ENCODE measurements around the gene ACAD10. TPM values are rescaled to one million over a fixed set of nuclear protein-coding genes. Genes with fewer than 3 reads are reported as not detected.
A peak's percentile ranks its signal among the peaks of the same experiment; 100 is the strongest.

The ACAD10 gene
- total and polyA plus RNA-seq, 2 donors, result 16.4 to 27.5 TPM

DNA sequence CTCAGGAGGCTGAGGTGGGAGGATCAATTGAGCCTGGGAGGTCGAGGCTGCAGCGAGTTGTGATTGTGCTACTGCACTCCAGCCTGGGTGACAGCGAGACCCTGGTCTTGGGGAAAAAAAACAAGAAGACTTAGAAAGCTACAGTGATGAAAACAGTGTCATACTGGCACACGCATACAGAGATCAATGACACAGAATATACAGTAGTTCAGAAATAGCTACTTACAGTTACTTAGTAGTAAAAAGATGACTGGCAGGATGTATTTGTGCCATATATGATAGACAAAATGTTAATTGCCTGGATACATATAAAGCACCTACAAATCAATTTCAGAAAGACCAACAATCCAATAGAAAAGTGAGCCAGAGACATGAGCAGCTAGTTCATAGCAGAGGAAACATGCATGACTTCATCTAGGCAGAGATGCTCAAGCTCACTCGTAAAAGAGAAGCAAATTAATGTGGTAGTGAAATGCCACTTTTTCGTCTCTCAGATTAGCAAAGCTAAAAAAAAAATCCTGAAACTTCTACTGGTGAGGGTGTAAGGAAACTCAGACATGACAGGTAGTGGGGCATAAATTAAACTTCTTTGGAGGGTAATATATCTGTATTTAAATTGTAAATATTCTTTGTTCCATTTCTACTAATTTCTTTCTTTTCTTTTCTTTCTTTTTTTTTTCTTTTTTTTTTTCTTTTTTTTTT is 78.4 kb downstream of the ACAD10 start:
- H3K27ac ChIP-seq (ENCODE audit: low read depth), result no peak overlapping the region
- 61% methylated on average over 6 of the region's 6 CpGs for WGBS
- DNase-seq (ENCODE audit: extremely low spot score), result no peak

DNA sequence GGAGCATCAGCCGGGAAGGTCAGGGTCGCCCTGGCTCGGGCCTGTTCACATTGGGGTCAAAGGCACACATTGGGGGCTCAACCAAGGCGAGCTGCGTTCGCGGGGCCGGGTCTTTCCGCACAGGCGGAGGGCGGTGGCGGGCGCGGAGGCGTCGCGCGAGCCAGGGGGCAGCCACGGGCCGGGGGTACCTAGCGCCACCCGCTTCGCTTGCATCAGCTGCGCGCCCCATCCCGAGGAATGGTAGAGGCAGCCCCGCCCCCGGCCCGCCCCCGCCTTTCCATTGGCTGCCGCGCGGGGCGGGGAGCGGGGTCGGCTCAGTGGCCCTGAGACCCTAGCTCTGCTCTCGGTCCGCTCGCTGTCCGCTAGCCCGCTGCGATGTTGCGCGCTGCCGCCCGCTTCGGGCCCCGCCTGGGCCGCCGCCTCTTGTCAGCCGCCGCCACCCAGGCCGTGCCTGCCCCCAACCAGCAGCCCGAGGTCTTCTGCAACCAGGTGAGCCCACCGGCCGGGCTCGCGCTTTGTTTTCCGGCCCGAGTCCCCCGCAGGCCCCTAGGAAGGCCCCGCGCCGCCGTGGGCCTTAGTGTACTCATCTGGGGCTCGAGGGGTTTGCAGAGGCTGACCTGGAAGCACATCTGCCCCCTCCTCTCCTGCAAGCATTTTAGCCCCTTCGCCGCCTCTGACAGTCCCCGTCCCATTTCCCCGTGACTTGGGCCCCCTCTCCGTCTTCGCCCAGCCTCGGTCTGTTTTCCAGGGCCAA is 80.9 kb downstream of the ACAD10 start, which contains the start of gene ALDH2:
Gene ALDH2 (plus strand): TSS at position 326 of the 754 bp plus-strand sequence. CDS start 50 bp downstream, at position 376.
- H3K4me3 ChIP-seq (ENCODE audit: low read depth, low read length), result peak within 1 kb of the TSS; percentile 81
- no peaks in the 10 kb centered on the region for H3K36me3 ChIP-seq (ENCODE audit: insufficient read depth)
- under 1% methylated on average over 73 of the region's 73 CpGs for WGBS
- peak within 1 kb of the TSS; percentile 77 for H3K27ac ChIP-seq (ENCODE audit: low read depth)
- H3K4me1 ChIP-seq (ENCODE audit: insufficient read depth), result peaks cover 3% of the 10 kb centered on the region
- DNase-seq (ENCODE audit: extremely low spot score), result no peak

More for the DNA sequence above, 78.4 kb downstream of the ACAD10 start:
- Histone ChIP-seq H3K36me3 (ENCODE audit: insufficient read depth) (no peaks in the 10 kb centered on the region), H3K4me1 (ENCODE audit: insufficient read depth) (peaks cover 2% of the 10 kb centered on the region), H3K4me3 (ENCODE audit: low read depth, low read length) (no peak overlapping the region)

DNA sequence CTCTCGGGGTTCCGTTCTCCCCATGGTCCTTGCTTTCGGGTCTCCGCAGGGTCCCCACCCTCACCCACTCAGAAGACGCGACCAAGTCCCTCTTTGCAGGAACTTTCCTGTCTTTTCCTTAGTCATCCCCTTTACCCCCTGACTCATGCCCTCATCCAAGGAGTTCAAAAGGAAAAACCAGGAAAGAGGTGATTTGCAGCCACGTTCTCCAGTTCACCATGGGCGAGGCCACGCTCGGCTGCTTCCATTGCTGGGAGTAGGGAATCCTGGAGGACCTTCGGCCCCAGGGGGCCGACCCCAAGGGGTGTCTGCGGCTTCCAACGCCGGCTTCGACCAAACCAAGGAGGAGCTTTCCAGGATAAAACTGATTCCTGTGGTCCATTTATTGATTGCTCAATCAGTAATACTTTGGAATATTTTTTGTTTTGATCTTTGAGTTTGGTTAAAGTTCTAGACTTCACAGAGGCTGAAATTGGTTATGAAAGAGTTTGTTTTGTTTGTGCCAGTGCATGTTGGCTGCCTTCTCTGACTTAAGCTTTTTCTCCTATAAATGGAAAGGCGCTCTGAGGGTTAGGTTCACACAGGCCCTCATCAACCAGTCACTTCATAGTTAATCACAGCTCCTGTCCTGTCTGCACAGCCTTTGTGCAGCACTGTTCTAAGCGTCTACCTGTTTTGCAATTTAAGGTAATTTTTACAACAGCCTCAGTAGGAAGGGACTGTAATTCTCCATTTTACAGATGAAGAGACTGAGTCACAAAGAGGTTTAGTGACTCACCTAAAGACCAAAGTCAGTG is 81.7 kb downstream of the ACAD10 start:
- DNase-seq (ENCODE audit: extremely low spot score), result no peak
- H3K4me3 ChIP-seq (ENCODE audit: low read depth, low read length), result peak overlapping the region; percentile 81
- 13% methylated on average over 18 of the region's 18 CpGs for WGBS
- no peaks in the 10 kb centered on the region for H3K36me3 ChIP-seq (ENCODE audit: insufficient read depth)
- peaks cover 3% of the 10 kb centered on the region for H3K4me1 ChIP-seq (ENCODE audit: insufficient read depth)
- H3K27ac ChIP-seq (ENCODE audit: low read depth), result peak overlapping the region; percentile 77

DNA sequence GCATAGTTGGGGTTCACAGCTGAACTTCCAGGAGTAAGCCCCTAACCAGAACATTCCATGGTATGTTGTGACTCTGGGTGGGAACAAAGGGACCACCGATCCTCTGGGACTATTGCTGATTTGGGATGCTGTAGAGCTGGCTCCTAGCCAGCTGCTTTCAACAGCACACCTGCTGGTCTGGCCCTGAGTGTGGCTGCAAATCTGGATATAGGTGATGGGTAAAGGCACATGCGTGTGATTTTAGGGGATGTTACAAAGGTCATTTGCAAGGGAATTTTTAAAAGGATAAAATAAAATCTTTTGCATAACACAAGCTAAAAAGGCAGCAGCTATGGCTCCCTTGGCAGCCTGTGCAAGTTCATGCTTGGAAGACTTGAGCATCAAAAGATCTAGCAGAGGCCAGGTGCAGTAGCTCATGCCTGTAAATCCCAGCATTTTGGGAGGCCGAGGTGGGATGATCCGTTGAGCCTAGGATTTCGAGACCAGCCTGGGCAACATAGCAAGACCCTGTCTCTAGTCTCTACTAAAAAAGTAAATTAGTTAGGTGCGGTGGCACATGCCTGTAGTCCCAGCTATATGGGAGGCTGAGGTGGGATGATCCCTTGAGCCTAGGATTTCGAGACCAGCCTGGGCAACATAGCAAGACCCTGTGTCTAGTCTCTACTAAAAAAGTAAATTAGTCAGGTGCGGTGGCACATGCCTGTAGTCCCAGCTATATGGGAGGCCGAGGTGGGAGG is 82.5 kb downstream of the ACAD10 start:
- Histone ChIP-seq H3K4me1 (ENCODE audit: insufficient read depth) (peaks cover 3% of the 10 kb centered on the region), H3K4me3 (ENCODE audit: low read depth, low read length) (peak overlapping the region; percentile 81), H3K36me3 (ENCODE audit: insufficient read depth) (no peaks in the 10 kb centered on the region), H3K27ac (ENCODE audit: low read depth) (no peak overlapping the region)
- DNase-seq (ENCODE audit: extremely low spot score), result no peak
- WGBS, result 65% methylated on average over 9 of the region's 9 CpGs

DNA sequence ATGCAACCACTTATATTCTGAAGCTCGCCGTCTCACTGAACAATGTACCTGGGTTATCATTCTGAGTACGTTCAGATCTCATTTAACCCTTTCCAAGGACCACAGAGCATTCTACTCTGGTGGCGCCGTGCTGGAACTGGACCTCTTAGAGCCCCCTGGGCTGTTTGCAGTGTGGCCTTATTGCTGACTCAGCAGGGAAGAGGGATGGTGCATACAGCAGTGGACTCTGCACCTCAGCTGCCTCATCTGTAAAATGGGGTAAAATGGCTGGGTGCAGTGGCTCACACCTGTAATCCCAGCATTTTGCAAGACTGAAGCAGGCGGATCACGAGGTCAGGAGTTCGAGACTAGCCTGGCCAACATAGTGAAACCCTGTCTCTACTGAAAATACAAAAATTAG is 83.7 kb downstream of the ACAD10 start:
- Histone ChIP-seq H3K4me3 (ENCODE audit: low read depth, low read length) (no peak overlapping the region), H3K4me1 (ENCODE audit: insufficient read depth) (peaks cover 3% of the 10 kb centered on the region), H3K36me3 (ENCODE audit: insufficient read depth) (no peaks in the 10 kb centered on the region), H3K27ac (ENCODE audit: low read depth) (no peak overlapping the region)
- 81% methylated on average over 8 of the region's 8 CpGs for WGBS
- DNase-seq (ENCODE audit: extremely low spot score), result no peak

DNA sequence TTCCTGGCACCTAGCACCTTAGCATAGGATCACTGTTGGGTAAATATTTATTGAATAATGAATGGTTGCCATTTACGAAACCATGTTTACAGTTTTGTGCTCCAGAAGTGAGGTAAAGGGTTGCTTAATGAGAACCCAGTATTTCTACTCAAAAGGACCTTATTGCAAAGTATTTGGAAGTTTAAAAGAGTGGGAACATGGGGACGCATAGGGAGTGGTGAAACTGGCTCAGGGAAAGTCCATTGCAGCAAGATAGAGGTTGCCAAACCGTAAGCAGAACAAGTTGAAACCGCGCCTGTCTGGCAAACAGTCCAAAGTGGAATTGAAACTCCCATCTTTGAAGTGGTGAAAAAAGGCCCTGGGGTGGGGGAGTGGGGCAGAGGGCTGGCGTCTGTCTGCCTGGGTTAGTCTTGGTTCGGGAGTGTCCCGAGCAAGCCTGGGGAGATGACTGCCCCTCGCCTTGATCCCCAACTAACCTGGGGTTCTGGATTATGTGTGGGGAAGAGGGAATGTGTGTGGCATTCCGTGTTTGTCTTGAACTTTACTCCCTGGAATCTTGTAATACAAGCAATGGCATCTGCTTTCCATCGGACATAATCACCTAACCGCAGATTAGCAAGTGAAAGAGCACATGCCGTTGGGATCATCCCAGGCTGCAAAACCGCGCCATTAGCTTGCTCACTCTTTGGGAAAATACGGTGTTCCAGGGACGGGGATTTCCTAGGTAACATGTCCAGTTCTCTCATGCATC is 88.1 kb downstream of the ACAD10 start:
- WGBS, result 18% methylated on average over 17 of the region's 17 CpGs
- DNase-seq (ENCODE audit: extremely low spot score), result peak; percentile 59
- peak overlapping the region; percentile 90 for H3K27ac ChIP-seq (ENCODE audit: low read depth)
- H3K4me1 ChIP-seq (ENCODE audit: insufficient read depth), result peaks cover 4% of the 10 kb centered on the region
- no peak overlapping the region for H3K4me3 ChIP-seq (ENCODE audit: low read depth, low read length)
- no peaks in the 10 kb centered on the region for H3K36me3 ChIP-seq (ENCODE audit: insufficient read depth)

DNA sequence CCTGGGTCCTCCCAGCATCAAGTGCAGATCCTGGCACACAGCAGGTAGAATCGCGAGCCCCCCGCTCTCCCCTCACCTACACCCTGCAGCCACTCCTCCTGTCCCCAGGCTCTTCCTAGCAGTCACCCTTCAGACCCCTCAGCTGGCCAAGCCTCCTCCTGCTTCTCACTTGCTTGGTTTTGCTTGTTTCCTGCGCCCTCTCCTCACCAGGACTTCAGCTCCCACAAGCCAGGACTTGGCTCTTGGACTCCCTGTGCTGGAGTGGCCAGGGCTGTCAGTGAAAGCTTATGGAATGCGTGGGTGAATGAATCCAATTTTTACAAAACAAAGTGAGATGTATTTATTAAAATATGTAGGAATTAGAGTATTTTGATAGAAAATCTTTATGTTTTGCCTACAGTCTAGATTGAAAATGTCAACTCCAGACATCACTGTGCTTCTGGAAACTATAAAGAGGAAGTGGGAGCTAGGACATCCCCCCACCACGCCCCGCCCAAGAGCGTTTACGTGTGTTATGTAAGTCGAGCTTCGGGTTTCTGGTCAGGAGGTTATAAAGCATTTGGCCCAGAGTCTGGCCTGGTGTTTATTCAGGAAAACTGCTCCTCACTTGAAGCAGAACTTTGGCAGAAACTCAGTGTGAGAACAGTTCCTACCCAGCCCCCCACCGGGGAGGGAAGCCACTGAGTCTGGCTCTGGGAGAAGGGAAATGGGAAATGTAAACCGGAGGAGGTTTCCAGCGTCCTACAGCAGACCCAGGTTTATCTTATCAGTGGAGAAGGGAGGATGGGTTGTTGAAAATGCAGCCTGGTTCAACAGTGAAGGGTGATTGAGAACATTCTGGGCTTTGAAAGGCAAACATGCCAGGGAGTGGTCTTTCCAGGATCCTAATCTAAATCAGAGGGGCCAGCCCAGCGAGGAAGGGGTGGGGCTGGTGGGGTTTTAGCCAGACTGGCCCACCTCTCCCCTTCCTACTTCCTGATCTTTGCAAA is 89.6 kb downstream of the ACAD10 start:
- no peak overlapping the region for H3K4me3 ChIP-seq (ENCODE audit: low read depth, low read length)
- no peaks in the 10 kb centered on the region for H3K36me3 ChIP-seq (ENCODE audit: insufficient read depth)
- peaks cover 1% of the 10 kb centered on the region for H3K4me1 ChIP-seq (ENCODE audit: insufficient read depth)
- DNase-seq (ENCODE audit: extremely low spot score), result peak; percentile 82
- 14% methylated on average over 15 of the region's 15 CpGs for WGBS
- peak overlapping the region; percentile 90 for H3K27ac ChIP-seq (ENCODE audit: low read depth)

DNA sequence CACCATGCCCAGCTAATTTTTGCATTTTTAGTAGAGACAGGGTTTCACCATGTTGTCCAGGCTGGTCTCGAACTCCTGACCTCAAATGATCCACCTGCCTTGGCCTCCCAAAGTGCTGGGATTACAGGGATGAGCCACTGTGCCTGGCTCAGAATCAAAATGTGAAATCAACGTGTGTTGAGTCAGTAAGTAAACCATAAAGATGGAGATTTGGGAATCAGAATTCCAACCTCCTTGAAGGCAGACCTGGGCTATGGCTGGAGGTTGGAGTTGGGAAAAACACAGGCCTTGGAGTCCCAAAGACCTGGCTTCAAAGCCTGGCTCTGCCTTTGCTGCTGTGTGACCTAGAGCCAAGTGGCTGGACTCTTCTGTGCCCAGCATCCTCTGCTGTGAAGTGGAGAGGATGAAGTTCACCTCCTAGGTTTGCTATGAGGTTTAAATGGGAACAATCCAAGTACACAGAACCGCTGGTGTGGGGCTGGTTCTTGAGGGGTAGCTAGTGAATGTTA is 91.0 kb downstream of the ACAD10 start:
- H3K27ac ChIP-seq (ENCODE audit: low read depth), result no peak overlapping the region
- H3K36me3 ChIP-seq (ENCODE audit: insufficient read depth), result no peaks in the 10 kb centered on the region
- no peak overlapping the region for H3K4me3 ChIP-seq (ENCODE audit: low read depth, low read length)
- 62% methylated on average over 3 of the region's 3 CpGs for WGBS
- DNase-seq (ENCODE audit: extremely low spot score), result no peak
- H3K4me1 ChIP-seq (ENCODE audit: insufficient read depth), result peaks cover 1% of the 10 kb centered on the region

DNA sequence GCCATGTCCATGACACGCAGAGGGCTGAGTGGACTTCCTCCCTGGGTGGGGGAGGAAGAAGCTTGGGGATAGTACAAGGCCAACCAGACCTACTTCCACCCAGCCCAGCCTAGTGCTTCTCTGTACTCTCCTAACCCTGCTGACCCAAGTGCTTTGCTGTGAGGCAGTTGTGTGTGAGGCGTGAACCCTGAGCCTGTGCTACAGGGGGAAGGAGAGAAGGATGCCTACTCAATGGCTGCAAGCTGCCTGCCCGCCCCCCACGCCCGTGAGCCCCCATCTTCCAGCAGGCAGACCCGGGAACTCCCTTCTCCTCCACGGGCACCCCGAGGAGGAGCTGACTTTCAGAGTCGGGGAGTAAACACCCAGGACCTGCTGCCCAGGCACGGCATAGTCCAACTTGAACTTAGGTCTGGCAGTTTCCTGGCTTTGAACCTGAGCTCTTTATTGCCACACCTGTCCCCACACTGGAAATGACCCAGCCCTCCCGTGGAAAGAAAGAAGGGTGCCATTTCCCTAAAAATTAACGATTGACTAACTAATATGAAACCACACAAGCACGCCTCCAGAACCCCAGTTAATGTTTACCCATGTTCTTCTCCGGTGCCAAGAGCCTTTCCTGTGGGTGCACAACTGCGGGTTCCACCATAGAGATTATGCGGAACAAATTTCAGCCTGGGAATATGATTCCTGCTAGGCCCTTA is 91.6 kb downstream of the ACAD10 start:
- whole genome bisulfite sequencing, result 85% methylated on average over 16 of the region's 16 CpGs
- Histone ChIP-seq H3K4me1 (ENCODE audit: insufficient read depth) (peaks cover 1% of the 10 kb centered on the region), H3K27ac (ENCODE audit: low read depth) (peak overlapping the region; percentile 13), H3K36me3 (ENCODE audit: insufficient read depth) (no peaks in the 10 kb centered on the region), H3K4me3 (ENCODE audit: low read depth, low read length) (no peak overlapping the region)
- DNase-seq (ENCODE audit: extremely low spot score), result no peak

DNA sequence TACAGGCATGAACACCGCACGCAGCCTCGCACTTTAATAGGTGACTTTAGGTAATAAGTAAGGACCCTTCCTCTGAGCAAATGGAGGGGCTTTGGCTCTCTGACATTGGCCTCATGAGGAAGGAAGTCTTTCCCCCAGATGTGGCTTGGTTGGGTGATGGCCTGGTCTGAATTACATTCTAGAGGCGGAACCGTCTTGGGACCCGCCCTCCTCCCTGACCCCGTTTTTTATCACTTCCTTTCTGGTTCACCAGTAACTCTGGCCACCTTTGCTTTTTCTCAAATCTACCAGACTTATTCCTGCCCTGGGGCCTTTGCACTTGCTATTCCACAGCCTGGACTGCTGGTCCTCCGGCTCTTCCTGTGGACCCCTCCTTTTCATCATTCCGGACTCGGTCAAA is 94.3 kb downstream of the ACAD10 start:
- Histone ChIP-seq H3K27ac (ENCODE audit: low read depth) (no peak overlapping the region), H3K4me3 (ENCODE audit: low read depth, low read length) (no peak overlapping the region), H3K36me3 (ENCODE audit: insufficient read depth) (peaks cover 2% of the 10 kb centered on the region), H3K4me1 (ENCODE audit: insufficient read depth) (peaks cover 1% of the 10 kb centered on the region)
- 92% methylated on average over 10 of the region's 10 CpGs for WGBS
- no peak for DNase-seq (ENCODE audit: extremely low spot score)

DNA sequence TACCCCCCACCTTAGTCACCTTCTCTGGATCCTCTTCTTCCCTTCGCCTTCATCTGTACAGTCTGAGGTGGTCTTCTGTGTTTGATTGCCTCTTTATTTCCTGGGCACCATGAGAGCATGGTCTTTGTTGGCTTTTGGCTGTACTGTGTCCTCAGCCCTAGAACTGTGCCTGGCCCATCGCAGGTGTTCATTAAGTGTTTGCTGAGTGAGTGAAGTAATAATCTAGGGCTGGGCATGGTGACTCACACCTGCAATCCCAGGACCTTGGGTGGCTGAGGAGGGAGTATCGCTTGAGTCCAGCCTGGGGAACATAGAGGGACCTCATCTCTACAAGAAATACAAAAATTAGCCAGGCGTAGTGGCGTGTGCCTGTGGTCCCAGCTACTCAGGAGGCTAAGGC is 94.8 kb downstream of the ACAD10 start:
- peaks cover 1% of the 10 kb centered on the region for H3K4me1 ChIP-seq (ENCODE audit: insufficient read depth)
- DNase-seq (ENCODE audit: extremely low spot score), result no peak
- H3K36me3 ChIP-seq (ENCODE audit: insufficient read depth), result peaks cover 2% of the 10 kb centered on the region
- no peak overlapping the region for H3K4me3 ChIP-seq (ENCODE audit: low read depth, low read length)
- no peak overlapping the region for H3K27ac ChIP-seq (ENCODE audit: low read depth)
- 98% methylated on average over 5 of the region's 5 CpGs for WGBS
